PFSK-1 (cell line): ENCODE measurements around the gene CIPC.

Experiments used
- POLR2AphosphoS5 ChIP-seq: IDR thresholded peaks from 2 replicates; pipeline ENCODE4 v1.6.1; 2012; ENCODE audit warnings: low read depth, mild to moderate bottlenecking, control low read depth, low read length, moderate library complexity
- SIN3A ChIP-seq: IDR thresholded peaks from 2 replicates; pipeline ENCODE4 v1.6.1; 2012; ENCODE audit warnings: mild to moderate bottlenecking, low read length, moderate library complexity, borderline replicate concordance; ENCODE audit not compliant: insufficient read depth
- TAF1 ChIP-seq: IDR thresholded peaks from 2 replicates; pipeline ENCODE4 v1.6.1; 2012; ENCODE audit warnings: low read length, control low read depth, borderline replicate concordance; ENCODE audit not compliant: insufficient read depth
- TF ChIP-seq, protein P1 (sequence below), 2 experiments: IDR thresholded peaks; 2 replicates each; pipeline versions ENCODE4 v1.6.1 to v1.8.0; 2011 to 2012; ENCODE audit warnings: low read depth in 2 of 2, low read length in 2 of 2, control low read depth in 1 of 2, inconsistent platforms in 1 of 2, mild to moderate bottlenecking in 1 of 2, moderate library complexity in 1 of 2; ENCODE audit not compliant: insufficient read depth in 1 of 2

DNA sequence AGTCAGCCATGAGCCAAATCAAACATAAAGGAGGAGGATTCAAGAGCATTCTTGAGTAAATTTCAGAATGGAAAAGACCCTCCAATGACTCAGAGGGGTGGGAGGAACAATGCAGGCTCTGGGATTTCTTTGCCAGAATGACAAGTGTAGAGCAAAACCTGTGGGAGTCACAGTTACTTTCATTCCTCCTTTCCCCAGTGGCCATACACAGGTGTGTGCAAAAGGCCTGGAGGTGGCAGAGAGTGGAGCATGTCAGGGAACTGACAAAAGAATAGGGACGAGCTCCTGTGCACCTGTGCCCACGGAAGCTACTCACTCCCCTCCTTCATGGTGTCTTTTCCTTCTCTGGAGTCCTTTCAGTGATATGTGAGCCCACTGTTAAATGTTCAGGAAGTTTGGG, 9.4 kb upstream of the CIPC start:
- TF ChIP-seq, protein P1, sequence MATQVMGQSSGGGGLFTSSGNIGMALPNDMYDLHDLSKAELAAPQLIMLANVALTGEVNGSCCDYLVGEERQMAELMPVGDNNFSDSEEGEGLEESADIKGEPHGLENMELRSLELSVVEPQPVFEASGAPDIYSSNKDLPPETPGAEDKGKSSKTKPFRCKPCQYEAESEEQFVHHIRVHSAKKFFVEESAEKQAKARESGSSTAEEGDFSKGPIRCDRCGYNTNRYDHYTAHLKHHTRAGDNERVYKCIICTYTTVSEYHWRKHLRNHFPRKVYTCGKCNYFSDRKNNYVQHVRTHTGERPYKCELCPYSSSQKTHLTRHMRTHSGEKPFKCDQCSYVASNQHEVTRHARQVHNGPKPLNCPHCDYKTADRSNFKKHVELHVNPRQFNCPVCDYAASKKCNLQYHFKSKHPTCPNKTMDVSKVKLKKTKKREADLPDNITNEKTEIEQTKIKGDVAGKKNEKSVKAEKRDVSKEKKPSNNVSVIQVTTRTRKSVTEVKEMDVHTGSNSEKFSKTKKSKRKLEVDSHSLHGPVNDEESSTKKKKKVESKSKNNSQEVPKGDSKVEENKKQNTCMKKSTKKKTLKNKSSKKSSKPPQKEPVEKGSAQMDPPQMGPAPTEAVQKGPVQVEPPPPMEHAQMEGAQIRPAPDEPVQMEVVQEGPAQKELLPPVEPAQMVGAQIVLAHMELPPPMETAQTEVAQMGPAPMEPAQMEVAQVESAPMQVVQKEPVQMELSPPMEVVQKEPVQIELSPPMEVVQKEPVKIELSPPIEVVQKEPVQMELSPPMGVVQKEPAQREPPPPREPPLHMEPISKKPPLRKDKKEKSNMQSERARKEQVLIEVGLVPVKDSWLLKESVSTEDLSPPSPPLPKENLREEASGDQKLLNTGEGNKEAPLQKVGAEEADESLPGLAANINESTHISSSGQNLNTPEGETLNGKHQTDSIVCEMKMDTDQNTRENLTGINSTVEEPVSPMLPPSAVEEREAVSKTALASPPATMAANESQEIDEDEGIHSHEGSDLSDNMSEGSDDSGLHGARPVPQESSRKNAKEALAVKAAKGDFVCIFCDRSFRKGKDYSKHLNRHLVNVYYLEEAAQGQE (IDR thresholded peaks at IDR 0.05; ENCODE audit: insufficient read depth in 1 of 2, low read depth in 2 of 2, low read length in 2 of 2): no peak
- TF ChIP-seq POLR2AphosphoS5: no peak
- no peak for TF ChIP-seq SIN3A
- TF ChIP-seq TAF1: no peak
